NB4 (cell line): ENCODE data around the gene NIPA2.

ENCODE experiments used
- DNase-seq: peaks from one replicate; pipeline ENCODE4 v3.0.0; 2010; ENCODE audit warnings: low read depth
- H3K4me3 ChIP-seq: one replicate; pipeline ENCODE4 v1.5.1; 2011; ENCODE audit warnings: mild to moderate bottlenecking, low read depth, low read length, moderate library complexity
- MYC ChIP-seq: IDR thresholded peaks from 2 replicates; pipeline ENCODE4 v1.6.1; 2011; ENCODE audit warnings: low read depth, low read length
- POLR2A ChIP-seq: IDR thresholded peaks from 2 replicates; pipeline ENCODE4 v1.6.1; 2011; ENCODE audit warnings: mild to moderate bottlenecking; ENCODE audit not compliant: insufficient read length; ENCODE audit errors: extremely low read depth
- TF ChIP-seq, protein P1 (sequence below): IDR thresholded peaks from one replicate; pipeline ENCODE4 v1.5.1; 2012; ENCODE audit warnings: low read depth, low read length
- TF ChIP-seq, protein P2 (sequence below): IDR thresholded peaks from 2 replicates; pipeline ENCODE4 v1.6.1; 2011; ENCODE audit warnings: low read depth, low read length

Gene NIPA2

GRCh38 chr15:22838292-22839042, at the start of gene NIPA2:
Gene NIPA2, plus strand, starts transcription at chr15:22838666. Its CDS starts 13,066 bp downstream, at chr15:22851732.
- DNase-seq = peak; percentile 97
- TF ChIP-seq, protein P1, sequence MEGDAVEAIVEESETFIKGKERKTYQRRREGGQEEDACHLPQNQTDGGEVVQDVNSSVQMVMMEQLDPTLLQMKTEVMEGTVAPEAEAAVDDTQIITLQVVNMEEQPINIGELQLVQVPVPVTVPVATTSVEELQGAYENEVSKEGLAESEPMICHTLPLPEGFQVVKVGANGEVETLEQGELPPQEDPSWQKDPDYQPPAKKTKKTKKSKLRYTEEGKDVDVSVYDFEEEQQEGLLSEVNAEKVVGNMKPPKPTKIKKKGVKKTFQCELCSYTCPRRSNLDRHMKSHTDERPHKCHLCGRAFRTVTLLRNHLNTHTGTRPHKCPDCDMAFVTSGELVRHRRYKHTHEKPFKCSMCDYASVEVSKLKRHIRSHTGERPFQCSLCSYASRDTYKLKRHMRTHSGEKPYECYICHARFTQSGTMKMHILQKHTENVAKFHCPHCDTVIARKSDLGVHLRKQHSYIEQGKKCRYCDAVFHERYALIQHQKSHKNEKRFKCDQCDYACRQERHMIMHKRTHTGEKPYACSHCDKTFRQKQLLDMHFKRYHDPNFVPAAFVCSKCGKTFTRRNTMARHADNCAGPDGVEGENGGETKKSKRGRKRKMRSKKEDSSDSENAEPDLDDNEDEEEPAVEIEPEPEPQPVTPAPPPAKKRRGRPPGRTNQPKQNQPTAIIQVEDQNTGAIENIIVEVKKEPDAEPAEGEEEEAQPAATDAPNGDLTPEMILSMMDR = no peak
- peak; percentile 83 for TF ChIP-seq POLR2A
- peak; percentile 36; the same call in 1 of the 2 replicates for TF ChIP-seq MYC
- TF ChIP-seq, protein P2, sequence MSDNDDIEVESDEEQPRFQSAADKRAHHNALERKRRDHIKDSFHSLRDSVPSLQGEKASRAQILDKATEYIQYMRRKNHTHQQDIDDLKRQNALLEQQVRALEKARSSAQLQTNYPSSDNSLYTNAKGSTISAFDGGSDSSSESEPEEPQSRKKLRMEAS = no peak; the same call in none of the 2 replicates
- H3K4me3 ChIP-seq = peak within 1 kb of the TSS; percentile 100

- TF ChIP-seq, protein P2 = no peak
- no peak for TF ChIP-seq POLR2A
- TF ChIP-seq, protein P1 = no peak
- TF ChIP-seq MYC = no peak
- no peak overlapping the region for H3K4me3 ChIP-seq
- DNase-seq = no peak
Observed at GRCh38 chr15:22794063-22794462, 44.4 kb upstream of the NIPA2 start.

- TF ChIP-seq MYC = no peak
- TF ChIP-seq, protein P2 = no peak
- TF ChIP-seq, protein P1 = no peak
- TF ChIP-seq POLR2A = no peak
- no peak for DNase-seq
- no peak overlapping the region for H3K4me3 ChIP-seq
Observed at GRCh38 chr15:22794621-22795167, 43.8 kb upstream of the NIPA2 start.

DNA sequence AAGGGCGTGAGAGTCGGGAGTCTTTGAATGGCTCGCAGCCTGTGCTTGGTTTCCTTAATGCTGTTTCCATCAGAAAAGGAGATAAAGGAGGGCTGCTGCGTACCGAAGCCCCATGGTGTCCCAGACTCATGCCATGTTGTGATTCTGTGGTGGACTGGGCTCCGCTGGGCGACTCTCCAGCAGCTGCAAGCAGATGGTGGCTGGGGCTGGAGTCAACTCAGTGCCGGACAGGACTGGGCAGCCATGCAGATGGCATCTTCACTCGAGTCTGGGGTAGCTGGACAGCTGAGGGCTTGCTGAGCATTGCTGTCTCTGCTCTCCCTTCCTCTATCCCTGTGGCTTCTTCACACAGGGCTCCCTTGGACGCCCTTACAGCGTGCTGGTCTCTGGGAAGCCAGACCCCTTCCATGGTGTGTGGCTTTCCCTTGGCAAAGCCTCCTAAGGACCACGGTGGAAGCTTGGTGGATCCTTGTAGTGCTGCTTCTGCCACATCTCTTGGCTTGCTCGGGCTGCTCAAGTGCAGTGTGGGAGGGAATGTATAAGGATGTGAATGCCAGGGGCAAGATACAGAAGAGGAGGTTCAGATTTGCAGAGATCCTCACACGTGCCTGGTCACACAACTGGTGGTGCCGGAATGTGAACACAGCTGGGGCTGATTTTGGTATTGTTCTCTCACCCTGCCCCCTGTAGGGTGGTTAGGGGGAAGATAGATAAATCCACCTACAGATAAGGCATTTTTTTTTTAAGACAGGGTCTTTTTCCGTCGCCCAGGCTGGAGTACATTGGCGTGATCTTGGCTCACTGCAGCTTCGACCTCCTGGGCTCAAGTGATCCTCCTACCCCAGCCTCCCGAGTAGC, 43.0 kb upstream of the NIPA2 start:
- TF ChIP-seq, protein P1 = no peak
- TF ChIP-seq POLR2A = no peak
- no peak for TF ChIP-seq MYC
- TF ChIP-seq, protein P2 = no peak
- DNase-seq = no peak
- H3K4me3 ChIP-seq = no peak overlapping the region

DNA sequence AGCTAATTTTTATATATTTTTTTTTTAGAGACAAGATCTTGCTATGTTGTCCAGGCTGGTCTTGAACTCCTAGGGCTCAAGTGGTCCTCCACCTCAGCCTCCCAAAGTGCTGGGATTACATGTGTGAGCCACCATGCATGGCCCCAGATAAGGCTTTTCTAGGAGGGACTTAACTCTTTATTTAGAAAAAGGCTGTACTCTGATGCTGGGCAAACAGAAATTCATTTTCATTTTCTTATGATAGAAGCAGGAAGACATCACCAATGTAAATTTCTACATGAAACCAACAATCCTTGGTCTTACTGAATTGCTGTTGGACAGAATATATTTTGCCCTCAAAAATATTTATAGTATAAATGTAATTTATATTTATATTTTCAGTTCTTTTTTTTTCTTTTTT, 42.4 kb upstream of the NIPA2 start:
- H3K4me3 ChIP-seq = no peak overlapping the region
- DNase-seq = no peak
- TF ChIP-seq, protein P2 = no peak
- TF ChIP-seq MYC (no peak), POLR2A (no peak)
- TF ChIP-seq, protein P1 = no peak
